Activated CD4-positive, alpha-beta T cell treated with anti-CD3 and anti-CD28 coated beads for 36 hours (primary cell): ENCODE measurements around the gene CHRDL2. TPM values are rescaled to one million over a fixed set of nuclear protein-coding genes. Genes with fewer than 3 reads are reported as not detected.

ENCODE experiments used
- ATAC-seq: fragments of 200-7000 bp; cut with Tn5 transposase; one replicate; pipeline ENCODE4 v1.10.0; 2021; ENCODE audit warnings: mild to moderate bottlenecking, moderate library complexity
- CTCF ChIA-PET: fragments of 350-600 bp; sonication (Branson Sonifier 250); formaldehyde crosslinking; loops from one replicate; lab custom pipeline; 2021; ENCODE audit warnings: antibody characterized with exemption; lab: Charles Lee
- POLR2A ChIA-PET: fragments of 350-600 bp; sonication (Branson Sonifier 250); formaldehyde crosslinking; loops from one replicate; lab custom pipeline; 2021; ENCODE audit warnings: antibody characterized with exemption, inconsistent platforms; lab: Charles Lee
- DNase-seq: peaks from one replicate; pipeline ENCODE4 v3.0.0-alpha.2; 2020
- H3K27ac Mint-ChIP-seq: one replicate; pipeline ENCODE4 v1.8.0; 2021; ENCODE audit warnings: mixed read lengths
- H3K27me3 Mint-ChIP-seq: one replicate; pipeline ENCODE4 v1.8.0; 2021; ENCODE audit warnings: mixed read lengths
- H3K36me3 Mint-ChIP-seq: one replicate; pipeline ENCODE4 v1.8.0; 2021; ENCODE audit warnings: low read depth, mixed read lengths
- H3K4me1 Mint-ChIP-seq: one replicate; pipeline ENCODE4 v1.8.0; 2021; ENCODE audit warnings: mixed read lengths
- H3K4me3 Mint-ChIP-seq: one replicate; pipeline ENCODE4 v1.8.0; 2021; ENCODE audit warnings: mild to moderate bottlenecking, moderate library complexity, mixed read lengths
- H3K9me3 Mint-ChIP-seq: one replicate; pipeline ENCODE4 v1.8.0; 2021; ENCODE audit warnings: low read depth, mixed read lengths
- intact Hi-C, 2 experiments: fragments of 100-400 bp; cut with DNase I in 1 of 2; cut with micrococcal nuclease in 1 of 2; formaldehyde crosslinking; loops; one replicate each; pipeline versions ENCODE4 v1.14.2 to v1.15.1; 2022 to 2024; cut with DNase I, micrococcal nuclease
- total RNA-seq, 2 experiments: library from RNA; stranded (reverse); gene quantifications; one replicate each; pipeline ENCODE4 v1.2.3, GENCODE V29; 2021

Gene CHRDL2
- total RNA-seq, 2 experiments from 2014 or later: not detected

GRCh38 chr11:74710281-74710938 lies 20.8 kb downstream of the CHRDL2 start:
- Mint-ChIP-seq H3K27me3 (no peaks in the 10 kb centered on the region), H3K4me3 (no peak overlapping the region), H3K27ac (no peak overlapping the region), H3K4me1 (peaks cover 7% of the 10 kb centered on the region), H3K9me3 (no peaks in the 10 kb centered on the region), H3K36me3 (no peaks in the 10 kb centered on the region)
- POLR2A ChIA-PET: no interaction called here
- ATAC-seq: no peak
- intact Hi-C loops: no loop called here
- CTCF ChIA-PET: interaction anchor here (1.2 kb wide), 1 partner anchor 9 kb away, joined by 6 read pairs; no protein-coding TSS in a partner anchor
- DNase-seq: no peak

DNA sequence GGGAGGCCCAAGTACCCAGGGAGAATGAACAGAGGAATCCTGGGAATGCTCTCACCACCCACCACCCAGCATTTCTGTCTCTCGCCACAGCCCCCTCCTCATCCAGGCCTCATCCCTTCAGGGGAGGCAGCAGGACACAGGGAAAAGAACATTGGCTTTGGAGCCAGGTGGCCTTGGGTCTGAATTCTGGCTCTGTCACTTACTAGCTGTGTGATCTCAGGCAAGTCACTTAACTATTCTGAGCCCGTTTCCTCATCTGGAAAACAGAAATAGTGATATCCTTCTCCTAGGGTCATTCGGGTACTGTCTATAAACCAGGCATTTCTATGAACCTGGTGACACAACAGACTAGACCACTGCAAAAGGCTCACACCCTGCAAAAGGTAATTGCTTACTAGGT lies 22.1 kb downstream of the CHRDL2 start:
- intact Hi-C loops: no loop called here
- ChIA-PET CTCF (no interaction called here), POLR2A (no interaction called here)
- Mint-ChIP-seq H3K4me3 (no peak overlapping the region), H3K27me3 (no peaks in the 10 kb centered on the region), H3K36me3 (no peaks in the 10 kb centered on the region), H3K9me3 (no peaks in the 10 kb centered on the region), H3K4me1 (no peaks in the 10 kb centered on the region), H3K27ac (no peak overlapping the region)
- no peak for DNase-seq
- no peak for ATAC-seq

DNA sequence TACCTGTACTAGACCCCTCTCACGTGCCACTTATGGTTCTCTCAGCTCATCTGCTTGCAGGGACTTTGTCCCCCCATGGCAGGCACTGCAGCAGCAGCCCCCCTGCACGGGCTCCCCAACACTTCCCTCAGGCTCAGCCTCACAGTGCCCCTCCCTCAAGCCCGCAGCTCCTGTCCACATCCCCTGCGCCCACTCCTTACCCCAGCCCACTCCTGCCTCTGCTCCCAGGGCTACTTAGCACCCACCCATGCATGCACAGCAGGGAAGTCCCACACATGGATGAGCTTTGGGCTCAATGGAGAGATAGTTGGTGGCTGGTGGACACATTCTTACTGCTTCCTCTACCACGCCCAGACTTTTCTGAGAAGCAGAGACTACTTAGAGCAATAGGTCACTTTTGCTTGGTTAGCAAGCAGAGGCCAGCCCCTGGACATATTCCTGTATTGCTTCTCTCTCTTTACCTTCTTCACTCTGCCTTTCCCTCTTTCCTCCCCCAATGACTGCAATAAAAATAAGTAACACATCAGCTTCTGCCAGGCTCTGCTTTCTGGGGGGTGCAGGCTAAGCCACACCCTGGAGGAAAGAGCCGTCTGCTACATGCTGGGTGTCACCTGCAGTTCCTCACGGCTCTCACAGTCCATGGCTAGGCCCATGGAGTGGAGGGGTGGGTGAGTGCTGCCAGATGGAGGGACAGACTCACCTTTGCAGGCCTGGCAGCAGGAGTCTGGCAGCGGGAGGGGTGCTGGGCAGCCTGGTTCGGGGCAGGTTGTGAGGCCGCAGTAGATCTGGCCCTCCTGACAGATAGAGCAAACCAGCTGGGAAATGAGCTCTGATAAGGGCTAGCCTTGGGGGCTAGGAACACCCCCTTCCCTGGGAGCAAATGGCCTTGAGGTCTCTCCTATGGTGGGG lies 23.4 kb downstream of the CHRDL2 start:
- POLR2A ChIA-PET: no interaction called here
- no peaks in the 10 kb centered on the region for H3K9me3 Mint-ChIP-seq
- no peaks in the 10 kb centered on the region for H3K4me1 Mint-ChIP-seq
- intact Hi-C loops: no loop called here
- ATAC-seq (no peak), DNase-seq (no peak)
- CTCF ChIA-PET: interaction anchor here (9.3 kb wide), 1 partner anchor 18 kb away, joined by 152 read pairs; no protein-coding TSS in a partner anchor
- H3K27me3 Mint-ChIP-seq: no peaks in the 10 kb centered on the region
- H3K36me3 Mint-ChIP-seq: no peaks in the 10 kb centered on the region
- H3K27ac Mint-ChIP-seq: no peak overlapping the region
- no peak overlapping the region for H3K4me3 Mint-ChIP-seq

- ChIA-PET POLR2A (no interaction called here), CTCF (interaction anchor here (9.3 kb wide), 1 partner anchor 19 kb away, joined by 152 read pairs; no protein-coding TSS in a partner anchor)
- no peaks in the 10 kb centered on the region for H3K9me3 Mint-ChIP-seq
- DNase-seq: no peak
- peaks cover 1% of the 10 kb centered on the region for H3K27me3 Mint-ChIP-seq
- H3K36me3 Mint-ChIP-seq: no peaks in the 10 kb centered on the region
- intact Hi-C loops: no loop called here
- no peaks in the 10 kb centered on the region for H3K4me1 Mint-ChIP-seq
- H3K27ac Mint-ChIP-seq: no peak overlapping the region
- no peak for ATAC-seq
- no peak overlapping the region for H3K4me3 Mint-ChIP-seq
Observed at GRCh38 chr11:74707182-74707581, 24.0 kb downstream of the CHRDL2 start.

DNA sequence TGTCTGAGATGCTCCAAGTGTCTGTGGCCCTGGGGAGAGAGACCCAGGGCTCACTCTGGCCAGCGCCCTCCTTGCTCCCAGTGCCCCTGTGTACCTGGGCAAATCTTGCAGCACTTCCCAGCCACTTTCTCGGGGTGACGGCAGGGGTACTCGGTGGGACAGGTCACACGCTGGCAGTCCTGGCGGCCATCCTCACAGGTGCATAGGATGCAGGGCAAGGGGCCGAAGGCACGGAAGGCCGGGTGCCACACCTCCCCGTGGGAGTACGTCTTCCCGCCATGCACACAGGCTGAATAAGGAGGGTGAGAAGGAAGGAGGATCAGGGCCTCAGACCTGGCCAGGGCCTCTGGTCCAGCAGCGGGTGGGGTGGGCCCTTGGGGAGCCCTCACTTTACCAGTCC lies 28.0 kb downstream of the CHRDL2 start:
- intact Hi-C loops: no loop called here
- Mint-ChIP-seq H3K4me1 (no peaks in the 10 kb centered on the region), H3K9me3 (no peaks in the 10 kb centered on the region), H3K27ac (no peak overlapping the region), H3K4me3 (no peak overlapping the region), H3K36me3 (no peaks in the 10 kb centered on the region), H3K27me3 (peaks cover 2% of the 10 kb centered on the region)
- no peak for DNase-seq
- CTCF ChIA-PET: interaction anchor here (0.6 to 9.3 kb wide), 8 partner anchors 13 to 245 kb away, joined by 3 to 152 read pairs (median 5); no protein-coding TSS in a partner anchor
- no peak for ATAC-seq
- POLR2A ChIA-PET: interaction anchor here (0.7 kb wide), 1 partner anchor 246 kb away, joined by 3 read pairs; the partner anchor contains the start of genes SPCS2 and XRRA1

- POLR2A ChIA-PET: interaction anchor here (0.6 to 0.7 kb wide), 2 partner anchors 24 to 246 kb away, joined by 3 read pairs; partner anchors contain the start of genes SPCS2 and XRRA1
- Mint-ChIP-seq H3K27me3 (peaks cover 2% of the 10 kb centered on the region), H3K27ac (no peak overlapping the region), H3K9me3 (no peaks in the 10 kb centered on the region), H3K4me3 (no peak overlapping the region), H3K36me3 (no peaks in the 10 kb centered on the region), H3K4me1 (no peaks in the 10 kb centered on the region)
- intact Hi-C loops: loop anchor here (1.0 kb wide), 3 partner anchors 24 to 168 kb away; no protein-coding TSS in a partner anchor
- peak; percentile 75 for DNase-seq
- CTCF ChIA-PET: interaction anchor here (0.6 to 9.3 kb wide), 26 partner anchors 9 to 244 kb away, joined by 3 to 152 read pairs (median 4); partner anchors contain the start of gene RNF169
- peak; percentile 83 for ATAC-seq
Observed at GRCh38 chr11:74702383-74703007, 28.7 kb downstream of the CHRDL2 start.

- Mint-ChIP-seq H3K27me3 (peaks cover 6% of the 10 kb centered on the region), H3K4me1 (peaks cover 4% of the 10 kb centered on the region), H3K4me3 (no peak overlapping the region), H3K36me3 (no peaks in the 10 kb centered on the region), H3K27ac (no peak overlapping the region), H3K9me3 (no peaks in the 10 kb centered on the region)
- POLR2A ChIA-PET: no interaction called here
- ATAC-seq (peak; percentile 58), DNase-seq (peak; percentile 39)
- intact Hi-C loops: no loop called here
- CTCF ChIA-PET: interaction anchor here (0.6 to 9.3 kb wide), 21 partner anchors 9 to 505 kb away, joined by 3 to 152 read pairs (median 4); no protein-coding TSS in a partner anchor
Observed at GRCh38 chr11:74701351-74701750, 29.9 kb downstream of the CHRDL2 start.

DNA sequence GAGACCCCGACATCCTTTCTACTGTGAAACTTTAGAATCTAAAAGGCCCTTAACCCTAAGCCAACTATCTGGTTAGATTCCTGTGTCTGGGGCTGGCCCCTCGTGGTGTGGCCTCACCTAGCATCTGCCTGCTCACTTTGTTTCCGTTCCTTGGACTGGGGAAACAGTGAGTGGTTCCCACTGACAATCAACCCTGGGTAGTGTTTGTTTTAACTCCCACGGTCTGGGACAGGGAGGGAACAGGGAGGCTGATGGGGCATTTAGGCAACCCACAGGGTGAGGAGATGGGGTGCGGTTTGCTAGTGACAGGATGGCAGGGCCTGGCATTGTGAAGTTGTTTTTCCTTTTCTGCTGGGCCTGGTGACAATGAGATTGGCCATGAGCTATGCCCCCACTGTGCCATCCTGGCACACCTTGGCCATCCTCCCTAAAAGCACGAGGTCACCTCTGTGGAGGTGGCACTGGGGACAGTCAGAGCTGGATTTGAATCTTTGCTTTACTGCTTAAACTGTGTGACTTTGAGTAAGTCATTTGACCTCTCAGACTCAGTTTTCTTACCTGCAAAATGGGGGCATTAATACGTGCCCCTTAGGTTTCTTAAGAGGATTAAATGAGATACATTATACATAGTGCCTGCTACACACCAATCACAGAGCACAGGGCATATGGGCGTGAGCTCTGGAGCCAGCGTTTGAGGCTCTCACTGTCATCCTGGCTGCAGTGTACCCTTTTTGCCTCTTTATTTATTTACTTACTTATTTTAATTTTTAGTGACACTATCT lies 31.4 kb downstream of the CHRDL2 start:
- CTCF ChIA-PET: interaction anchor here (0.7 to 9.3 kb wide), 4 partner anchors 26 to 88 kb away, joined by 3 to 152 read pairs (median 26); no protein-coding TSS in a partner anchor
- POLR2A ChIA-PET: no interaction called here
- DNase-seq (no peak), ATAC-seq (no peak)
- H3K27ac Mint-ChIP-seq: no peak overlapping the region
- H3K4me1 Mint-ChIP-seq: peaks cover 4% of the 10 kb centered on the region
- H3K27me3 Mint-ChIP-seq: peaks cover 9% of the 10 kb centered on the region
- intact Hi-C loops: no loop called here
- H3K4me3 Mint-ChIP-seq: no peak overlapping the region
- no peaks in the 10 kb centered on the region for H3K9me3 Mint-ChIP-seq
- no peaks in the 10 kb centered on the region for H3K36me3 Mint-ChIP-seq

GRCh38 chr11:74697722-74698121 lies 33.5 kb downstream of the CHRDL2 start:
- ATAC-seq (no peak), DNase-seq (no peak)
- no peaks in the 10 kb centered on the region for H3K36me3 Mint-ChIP-seq
- intact Hi-C loops: no loop called here
- no peak overlapping the region for H3K4me3 Mint-ChIP-seq
- H3K27ac Mint-ChIP-seq: no peak overlapping the region
- CTCF ChIA-PET: no interaction called here
- H3K27me3 Mint-ChIP-seq: peaks cover 9% of the 10 kb centered on the region
- H3K9me3 Mint-ChIP-seq: no peaks in the 10 kb centered on the region
- peaks cover 4% of the 10 kb centered on the region for H3K4me1 Mint-ChIP-seq
- POLR2A ChIA-PET: no interaction called here

DNA sequence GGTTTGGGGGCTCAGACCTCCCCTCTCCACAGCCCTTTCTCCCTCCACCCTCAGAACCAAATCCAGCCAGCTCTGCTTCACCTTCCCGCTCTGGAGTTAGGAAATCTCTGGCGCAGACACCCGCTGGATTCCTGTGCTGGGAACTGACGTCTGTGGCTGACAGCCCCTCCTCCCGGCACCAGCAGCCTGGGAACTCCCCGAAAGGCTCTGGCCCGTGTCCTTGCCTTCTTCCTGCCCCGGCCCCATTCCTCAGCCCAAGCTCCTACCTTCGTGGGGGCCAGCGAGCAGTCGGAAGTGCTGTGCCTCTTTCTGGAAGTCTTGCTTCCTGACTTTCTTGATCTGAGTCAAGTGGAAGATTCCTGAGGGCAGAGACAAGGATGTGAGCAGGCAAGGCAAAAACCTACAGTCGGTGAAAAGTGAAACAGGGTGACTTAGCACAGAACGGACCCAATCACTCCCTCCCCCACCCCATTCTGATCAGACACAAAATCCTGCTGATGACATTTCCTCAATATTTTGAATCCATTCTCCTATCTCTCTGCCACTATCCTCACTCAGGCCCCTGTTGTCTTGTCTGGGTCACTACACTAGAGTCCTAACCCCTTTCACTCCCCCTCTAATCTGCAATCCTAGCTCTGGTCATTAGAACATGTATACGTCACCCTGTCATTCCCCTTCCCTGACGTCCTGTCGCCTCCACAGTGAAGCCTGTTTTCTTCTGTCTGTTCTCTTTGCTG lies 34.1 kb downstream of the CHRDL2 start:
- POLR2A ChIA-PET: no interaction called here

More for the DNA sequence above, 34.1 kb downstream of the CHRDL2 start:
- Mint-ChIP-seq H3K27me3 (peaks cover 7% of the 10 kb centered on the region), H3K9me3 (no peaks in the 10 kb centered on the region), H3K4me3 (no peak overlapping the region), H3K36me3 (no peaks in the 10 kb centered on the region), H3K27ac (no peak overlapping the region), H3K4me1 (peaks cover 4% of the 10 kb centered on the region)
- CTCF ChIA-PET: interaction anchor here (0.8 to 1.6 kb wide), 2 partner anchors 8 to 11 kb away, joined by 3 to 4 read pairs; no protein-coding TSS in a partner anchor
- ATAC-seq (no peak), DNase-seq (no peak)
- intact Hi-C loops: no loop called here
